ENCODE results near the gene CTSC.
"Not testable (repeated sequence)": the region's sequence is repeated elsewhere in the genome, so short reads cannot be mapped to it uniquely, and the experiment has no call there.

The CTSC gene

DNA sequence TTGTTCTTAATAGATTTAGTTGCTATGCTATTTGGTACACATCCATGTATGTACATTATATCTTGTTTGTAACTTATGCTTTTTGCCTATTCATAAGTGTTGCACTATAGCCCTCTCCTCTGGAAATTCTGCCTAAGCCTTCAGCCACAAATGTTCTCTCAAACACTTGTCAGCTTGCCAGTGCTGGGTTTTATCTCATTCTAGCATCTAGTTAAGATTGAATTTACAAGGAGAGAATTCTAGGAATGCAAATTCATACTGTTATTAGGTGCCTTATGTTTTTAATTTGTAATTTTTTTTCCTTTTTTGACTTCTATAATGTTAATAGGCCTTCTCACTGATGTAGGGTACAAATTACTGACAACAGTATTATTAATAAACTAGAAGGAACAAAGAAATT, 14.6 kb upstream of the CTSC start:
- no peak for DNase-seq (ENCODE audit: low read depth in 2 of 2)

DNA sequence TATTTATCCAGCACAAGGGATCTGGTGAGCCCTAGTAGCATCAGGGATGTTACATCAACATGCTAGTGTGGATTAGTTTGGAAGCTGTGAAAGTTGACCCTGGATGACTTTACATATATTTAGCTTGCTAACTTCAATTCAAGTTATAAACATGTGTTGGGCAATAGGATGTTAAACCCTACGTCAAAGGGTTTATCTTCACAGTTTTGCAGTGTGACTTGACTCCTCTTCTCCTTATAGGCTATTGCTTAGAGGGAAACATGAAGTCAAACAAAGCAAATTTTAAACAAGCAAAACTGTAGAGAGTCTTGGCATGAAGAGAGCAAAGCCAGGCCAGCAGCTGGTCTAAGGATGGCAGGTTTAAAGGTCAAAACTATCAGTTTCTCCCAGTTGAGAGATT, 11.3 kb upstream of the CTSC start:
- no peak for DNase-seq (ENCODE audit: low read depth in 2 of 2)

DNA sequence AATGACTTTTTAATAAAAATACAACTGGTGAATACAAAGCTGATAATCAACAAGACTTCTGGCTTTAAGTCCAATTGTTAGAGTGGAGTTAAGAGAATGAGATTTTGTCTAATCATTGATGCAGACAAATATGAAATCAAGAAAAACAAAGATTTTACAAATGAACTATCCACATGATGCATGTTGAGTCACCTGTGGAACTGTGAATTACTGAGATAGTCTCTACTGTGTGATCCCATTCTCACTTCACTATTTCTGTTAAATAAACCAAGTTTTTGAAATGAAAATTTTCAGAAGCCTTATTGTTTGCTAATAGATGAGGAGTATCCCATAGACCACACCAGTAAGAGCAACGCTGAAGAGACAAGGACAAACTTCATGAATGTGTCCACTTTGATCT, 8.4 kb upstream of the CTSC start:
- DNase-seq (ENCODE audit: low read depth in 2 of 2): no peak

DNA sequence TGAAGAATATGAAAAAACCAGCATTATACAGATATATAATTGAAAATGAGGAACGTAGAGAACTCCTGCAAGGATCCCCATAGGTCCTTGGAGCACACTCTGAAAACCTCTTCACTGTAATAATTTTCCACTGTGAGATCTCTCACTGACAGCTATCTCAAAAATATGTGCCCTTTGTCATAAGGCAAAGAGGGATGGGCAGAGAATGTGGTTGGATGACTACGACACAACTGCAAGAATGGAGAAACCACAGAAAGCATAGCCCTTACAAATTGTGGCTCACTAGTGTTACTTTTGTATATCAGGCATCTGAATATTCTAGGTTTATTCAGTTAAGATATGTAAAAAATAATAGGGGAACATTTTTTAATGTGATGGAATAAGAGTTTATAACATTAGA, 7.9 kb upstream of the CTSC start:
- DNase-seq (ENCODE audit: low read depth in 2 of 2): no peak

DNA sequence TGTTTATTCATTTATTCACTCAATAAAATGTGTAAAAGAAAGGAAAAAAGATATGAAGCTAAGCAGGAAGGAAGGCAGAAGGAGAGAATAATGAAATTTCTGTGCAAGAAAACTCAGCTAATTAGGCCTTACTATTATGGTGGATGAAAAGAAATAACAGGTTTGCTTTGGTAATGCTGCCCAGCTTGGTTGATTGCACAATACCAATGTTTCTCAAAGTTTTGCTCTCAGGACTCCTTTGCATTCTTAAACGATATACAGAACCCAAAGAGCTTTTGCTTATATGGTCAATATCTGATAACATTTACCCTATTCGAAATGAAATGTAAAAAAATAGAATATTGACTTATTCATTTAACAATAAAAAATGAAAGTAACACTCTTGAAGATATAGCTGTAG, 7.3 kb upstream of the CTSC start:
- no peak for DNase-seq (ENCODE audit: low read depth in 2 of 2)

DNA sequence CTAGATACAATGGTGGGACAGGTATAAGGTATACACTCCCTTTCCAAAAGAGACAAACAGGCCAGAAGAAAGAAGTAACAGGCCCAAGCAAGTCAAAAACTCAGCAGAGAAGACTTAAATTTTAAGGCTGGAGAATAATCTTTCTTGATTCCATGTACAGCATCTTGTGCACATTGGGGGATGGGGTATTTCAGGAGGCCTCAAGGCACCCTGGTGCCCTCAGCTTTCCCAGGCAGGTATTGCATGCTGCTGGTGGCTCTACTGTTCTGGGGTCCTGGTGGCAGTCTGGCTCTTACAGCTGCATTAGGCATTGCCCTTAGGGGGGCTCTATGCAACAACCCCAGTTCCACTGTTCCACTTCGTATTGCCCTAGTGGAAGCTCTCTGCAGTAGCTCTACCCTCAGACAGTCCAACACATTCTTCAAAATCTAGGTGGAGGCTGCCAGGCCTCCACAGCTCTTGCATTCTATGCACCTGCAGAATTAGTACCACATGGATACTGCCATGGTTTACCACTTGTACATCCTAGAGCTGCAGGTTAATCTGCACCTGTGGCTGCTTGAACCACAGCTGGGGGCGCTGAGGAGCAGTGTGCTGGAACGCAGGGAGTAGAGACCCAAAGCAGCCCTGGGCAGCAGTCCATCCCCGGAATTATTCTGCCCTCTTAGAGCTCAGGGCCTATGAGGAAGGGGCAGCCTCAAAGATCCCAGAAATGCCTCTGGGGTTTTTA, 4.2 kb upstream of the CTSC start:
- no peak for DNase-seq (ENCODE audit: low read depth in 2 of 2)

DNA sequence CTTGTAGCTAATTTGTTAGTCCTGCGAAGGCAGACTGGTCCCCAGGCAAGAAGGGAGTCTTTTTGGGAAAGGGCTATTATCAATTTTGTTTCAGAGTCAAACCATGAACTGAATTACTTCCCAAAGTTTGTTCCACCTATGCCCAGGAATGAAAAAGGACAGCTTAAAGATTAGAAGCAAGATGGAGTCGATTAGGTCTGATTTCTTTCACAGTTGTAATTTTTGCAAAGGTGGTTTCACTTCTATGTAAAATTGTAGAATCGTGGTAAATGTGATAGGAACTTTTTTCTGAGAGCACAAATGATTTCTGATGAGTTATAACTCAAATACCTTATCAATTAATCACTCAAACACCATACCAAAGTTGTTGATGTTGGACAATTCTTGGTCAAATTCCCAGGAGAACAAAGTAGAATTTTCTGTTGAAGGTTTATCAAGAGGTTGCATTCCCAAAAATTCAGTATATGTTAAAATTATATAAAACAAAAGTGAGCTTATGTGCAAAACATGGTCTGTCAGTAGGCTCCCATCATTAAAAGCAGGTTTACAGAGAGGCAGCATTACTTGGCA, 2.9 kb upstream of the CTSC start:
- no peak for DNase-seq (ENCODE audit: low read depth in 2 of 2)

DNA sequence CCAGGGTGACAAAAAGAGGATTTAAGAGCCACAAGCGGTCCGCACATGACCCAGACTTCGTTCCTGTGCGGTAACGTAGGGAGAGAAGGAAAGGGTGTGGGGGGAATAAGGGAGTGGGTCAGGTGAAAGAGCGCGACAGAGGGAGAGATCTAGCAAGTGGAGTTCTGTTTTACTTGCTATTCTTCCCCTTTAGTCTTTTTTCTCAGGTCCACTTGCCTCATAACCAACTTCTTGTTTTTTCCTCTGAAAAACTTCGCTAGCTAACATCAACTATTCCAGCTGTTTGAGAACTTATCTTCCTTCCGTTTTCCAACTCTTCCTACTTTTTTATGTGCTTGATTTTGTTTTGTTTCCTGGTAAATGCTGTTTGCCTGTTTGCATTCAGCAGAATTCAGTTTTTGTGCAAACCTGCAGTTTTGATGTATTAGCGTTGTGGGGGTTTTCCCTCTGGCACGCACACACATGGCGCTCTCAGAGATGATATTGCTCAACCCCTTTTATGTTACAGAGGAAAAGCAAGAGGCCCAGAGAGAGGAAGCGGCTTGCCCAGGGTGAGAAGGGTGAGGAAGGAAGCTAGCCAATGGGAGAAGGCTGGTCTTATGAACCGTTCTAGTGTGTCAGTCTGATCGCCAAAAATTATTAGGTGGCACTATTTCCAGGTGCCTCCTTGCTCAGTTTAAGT, 592 bp upstream of the CTSC start:
- DNase-seq (ENCODE audit: low read depth in 2 of 2): peak in 1 of 2 donors; percentile 26

DNA sequence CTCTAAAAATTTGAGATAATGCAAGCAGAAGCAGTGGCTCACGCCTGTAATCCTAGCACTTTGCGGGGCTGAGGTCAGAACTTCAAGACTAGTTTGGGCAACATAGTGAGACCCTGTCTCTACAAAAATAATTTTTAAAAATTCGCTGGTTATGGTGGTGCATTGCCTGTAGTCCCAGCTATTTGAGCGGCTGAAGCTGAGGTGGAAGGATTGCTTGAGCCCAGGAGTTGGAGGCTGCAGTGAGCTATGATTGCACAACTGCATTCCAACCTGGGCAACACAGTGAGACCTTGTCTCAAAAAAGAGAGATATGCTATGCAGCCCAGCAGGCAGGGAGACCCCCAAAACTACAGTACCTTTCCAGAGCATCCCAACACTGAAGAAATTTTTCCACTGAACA, 2.3 kb downstream of the CTSC start:
- DNase-seq (ENCODE audit: low read depth in 2 of 2): no peak

DNA sequence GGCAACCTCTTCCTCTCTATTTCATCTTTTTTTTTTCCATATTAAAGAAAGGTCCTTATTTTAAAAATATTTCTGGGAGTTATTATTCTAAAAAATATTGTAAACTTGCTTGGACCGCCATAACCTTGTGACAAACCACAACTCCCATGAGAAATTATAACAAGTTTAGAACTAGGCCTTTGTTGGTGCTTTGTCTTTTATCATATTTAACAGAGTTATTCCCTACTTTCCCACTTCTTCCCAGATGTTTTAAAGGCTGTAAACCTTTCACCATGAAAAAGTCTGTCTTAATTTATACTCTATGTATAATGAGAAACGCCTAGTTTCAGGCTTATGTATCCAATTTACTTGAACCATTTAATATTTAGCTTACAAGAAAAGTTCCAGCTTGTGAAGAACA, 3.7 kb downstream of the CTSC start:
- no peak for DNase-seq (ENCODE audit: low read depth in 2 of 2)

DNA sequence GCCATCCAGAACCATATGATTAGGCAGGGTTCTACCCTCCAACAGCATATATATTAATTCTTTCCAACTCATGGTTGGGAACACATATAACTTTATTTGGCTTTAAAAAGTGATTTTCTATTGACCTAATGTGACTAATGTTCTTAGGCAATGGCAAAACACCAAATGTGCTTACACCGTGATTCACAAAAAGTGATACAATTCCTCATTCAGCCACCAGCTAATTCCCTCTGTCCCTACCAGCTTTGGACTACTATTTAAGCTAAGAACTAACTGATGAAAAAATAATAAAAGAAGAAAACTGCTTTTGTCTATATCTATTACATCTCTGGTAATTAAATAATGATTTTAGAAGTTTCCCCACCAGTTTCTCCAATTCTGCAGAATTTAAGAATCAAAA, 4.7 kb downstream of the CTSC start:
- DNase-seq (ENCODE audit: low read depth in 2 of 2): no peak

DNA sequence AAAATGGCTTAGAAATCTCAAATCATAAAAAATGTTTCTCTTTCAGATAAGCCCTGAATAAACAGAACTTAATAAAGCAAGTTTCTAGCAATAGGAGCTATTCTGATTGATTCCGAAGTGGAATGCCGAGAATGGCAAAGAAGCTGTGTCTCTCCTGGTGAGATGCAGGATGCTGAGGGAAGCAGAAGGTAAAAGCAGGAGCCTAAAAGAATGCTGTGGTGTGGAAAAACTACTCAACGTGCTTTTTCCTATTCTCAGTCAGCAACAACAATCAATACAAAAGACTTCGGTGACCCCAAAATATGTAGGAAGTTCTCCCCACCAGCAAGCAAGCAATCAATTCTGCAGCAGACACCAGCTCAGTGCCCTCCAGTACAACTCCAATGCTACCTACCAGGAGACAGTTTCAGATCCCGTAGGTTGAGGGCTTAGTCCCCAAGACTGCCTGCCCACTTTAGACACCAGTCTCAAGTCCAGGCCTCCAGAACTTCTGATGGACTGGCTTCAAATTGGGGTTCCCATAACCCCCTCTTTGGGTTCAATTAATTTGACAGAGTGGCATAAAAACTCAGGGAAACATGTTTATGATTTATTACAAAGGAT, 6.6 kb downstream of the CTSC start:
- DNase-seq (ENCODE audit: low read depth in 2 of 2): no peak

DNA sequence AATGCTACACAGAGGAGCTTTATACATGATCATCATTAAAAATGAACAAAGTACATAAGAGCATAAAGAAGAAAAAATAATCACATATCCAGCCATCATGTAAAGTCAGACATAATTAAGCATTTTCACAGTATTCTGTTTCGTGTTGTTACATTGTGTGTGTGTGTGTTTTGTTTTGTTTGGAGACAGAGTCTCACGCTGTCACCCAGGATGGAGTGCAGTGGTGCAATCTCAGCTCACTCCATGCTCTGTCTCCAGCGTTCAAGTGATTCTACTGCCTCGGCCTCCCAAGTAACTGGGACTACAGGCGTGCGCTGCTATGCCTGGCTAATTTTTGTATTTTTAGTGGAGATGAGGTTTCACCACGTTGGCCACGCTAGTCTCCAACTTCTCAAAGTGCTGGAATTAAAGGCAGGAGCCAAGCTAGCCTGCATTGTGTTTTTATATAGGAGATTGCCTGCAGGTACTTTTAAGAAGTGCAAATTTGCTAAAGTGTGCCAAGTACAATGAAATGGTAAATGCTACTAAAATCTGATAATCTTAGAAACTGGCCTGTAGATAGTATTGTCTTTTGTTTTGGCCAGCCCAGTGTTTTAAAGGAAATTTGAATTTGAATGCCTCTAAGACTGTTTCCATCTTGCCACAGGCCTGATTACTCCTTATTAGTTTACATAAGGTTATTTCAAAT, 7.8 kb downstream of the CTSC start:
- no peak for DNase-seq (ENCODE audit: low read depth in 2 of 2)

DNA sequence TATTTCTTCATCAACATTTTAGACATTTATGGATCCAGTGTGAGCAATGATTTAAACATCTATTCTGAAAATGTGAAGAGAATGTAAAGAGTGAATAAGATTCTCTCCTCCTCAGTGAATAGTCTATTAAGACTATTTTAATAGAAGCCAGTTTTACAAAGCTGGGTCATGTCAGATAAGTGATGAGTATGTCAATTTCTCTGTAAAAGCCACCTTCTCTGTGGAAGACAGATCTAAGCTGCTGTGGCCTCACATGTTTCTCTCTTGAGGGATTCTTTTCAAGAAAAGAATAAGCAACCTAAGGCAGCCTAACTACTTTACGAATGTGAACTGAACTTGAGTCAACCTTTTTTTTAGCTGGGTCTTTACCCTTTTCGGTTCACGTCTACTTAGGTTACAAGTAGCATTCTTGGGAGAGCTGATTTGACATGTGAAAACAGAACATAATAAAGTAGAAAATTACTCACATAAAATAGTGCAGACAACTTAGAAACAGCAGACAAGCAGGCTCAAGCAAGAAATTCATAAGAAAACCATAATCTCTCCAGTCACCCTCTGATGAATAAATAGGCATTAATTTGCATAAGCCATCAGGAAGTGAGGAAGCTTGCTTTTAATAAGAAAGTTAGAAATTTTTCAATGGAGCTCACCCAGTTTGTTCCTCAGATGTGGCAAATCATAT, 9.9 kb downstream of the CTSC start:
- no peak for DNase-seq (ENCODE audit: low read depth in 2 of 2)

DNA sequence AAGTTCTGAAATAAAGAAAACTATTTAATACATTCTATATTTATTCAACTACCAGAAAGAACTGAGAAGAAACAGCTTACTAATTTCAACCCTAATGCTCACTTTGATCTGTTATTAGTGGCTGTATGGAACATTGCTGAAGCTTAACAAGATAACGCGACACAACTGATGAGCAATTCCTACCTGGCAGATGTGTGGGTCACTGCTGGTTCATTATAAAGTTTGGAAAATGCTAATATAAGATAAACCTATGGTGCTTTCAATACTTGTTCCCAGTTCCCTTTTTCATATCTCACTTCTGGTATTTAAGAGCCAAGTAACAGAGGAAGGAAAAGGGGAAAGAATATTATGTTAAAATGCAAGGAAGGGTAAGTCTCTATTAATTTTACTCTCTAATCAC, 10.5 kb downstream of the CTSC start:
- no peak for DNase-seq (ENCODE audit: low read depth in 2 of 2)

DNA sequence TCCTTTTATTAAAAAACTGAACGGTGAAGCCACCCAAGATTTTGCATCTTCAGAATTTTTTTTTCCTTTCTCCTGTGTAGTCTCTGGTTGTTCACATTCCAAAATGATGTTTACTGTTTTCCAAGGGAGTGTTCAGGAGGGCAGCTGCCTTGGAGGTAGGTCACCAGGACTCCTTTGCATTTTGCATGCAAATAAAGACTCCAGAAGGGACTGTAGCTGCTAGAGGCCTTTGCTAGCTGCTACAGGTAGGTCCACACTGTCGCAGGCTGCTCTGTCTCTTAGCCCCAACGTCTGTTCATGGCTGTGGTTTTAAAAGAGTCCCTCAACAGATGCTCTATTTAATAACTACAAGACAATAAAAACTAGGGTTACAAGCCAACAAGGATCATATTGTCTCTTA, 11.4 kb downstream of the CTSC start:
- DNase-seq (ENCODE audit: low read depth in 2 of 2): no peak

DNA sequence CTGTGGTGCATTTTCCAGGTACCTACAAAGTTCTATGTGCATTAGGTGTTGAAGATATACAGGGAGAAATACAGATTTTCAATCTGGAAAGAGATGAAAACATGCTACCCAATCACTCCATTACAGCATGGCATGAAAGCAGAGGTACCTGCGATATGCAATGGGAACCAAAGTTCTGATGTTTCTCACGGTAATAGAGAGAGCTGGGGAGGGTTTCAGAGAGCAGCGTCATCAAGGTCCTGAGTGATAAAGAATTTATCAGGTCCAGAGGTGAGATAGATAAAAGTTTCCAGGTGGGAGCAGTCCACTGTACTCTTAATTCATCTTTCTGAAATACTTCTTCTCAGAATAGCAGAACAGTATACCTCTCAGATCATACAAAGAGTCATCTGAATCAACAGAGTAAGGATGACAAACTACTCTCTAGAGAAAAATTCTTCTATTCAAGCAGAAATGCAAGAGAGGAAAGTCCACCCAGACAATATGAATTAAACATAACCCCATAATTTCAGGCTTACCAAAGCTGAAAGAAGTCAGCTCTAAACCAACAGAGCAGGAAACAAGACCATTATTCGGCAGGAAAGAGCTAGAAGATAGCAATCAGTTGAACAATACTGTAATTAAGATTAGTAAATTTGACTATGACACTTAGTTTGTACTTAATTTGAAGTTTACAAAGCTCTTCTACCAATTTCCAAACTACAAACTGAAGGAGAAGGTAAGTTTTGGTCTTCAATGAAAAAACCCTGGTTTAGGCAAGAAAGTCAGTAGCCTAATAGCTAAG, 12.8 kb downstream of the CTSC start:
- DNase-seq (ENCODE audit: low read depth in 2 of 2): no peak

DNA sequence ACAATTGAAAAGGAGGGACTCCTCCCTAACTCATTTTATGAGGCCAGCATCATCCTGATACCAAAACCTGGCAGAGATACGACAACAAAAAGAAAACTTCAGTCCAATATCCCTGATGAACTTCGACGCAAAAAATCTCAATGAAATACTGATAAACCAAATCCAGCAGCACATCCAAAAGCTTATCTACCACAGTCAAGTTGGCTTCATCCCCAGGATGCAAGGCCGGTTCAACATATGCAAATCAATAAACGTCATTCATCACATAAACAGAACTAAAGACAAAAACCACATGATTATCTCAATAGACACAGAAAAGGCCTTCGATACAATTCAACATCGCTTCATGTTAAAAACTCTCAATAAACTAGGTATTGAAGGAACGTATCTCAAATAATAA, 14.7 kb downstream of the CTSC start:
- not testable (repeated sequence) for DNase-seq (ENCODE audit: low read depth in 2 of 2)

DNA sequence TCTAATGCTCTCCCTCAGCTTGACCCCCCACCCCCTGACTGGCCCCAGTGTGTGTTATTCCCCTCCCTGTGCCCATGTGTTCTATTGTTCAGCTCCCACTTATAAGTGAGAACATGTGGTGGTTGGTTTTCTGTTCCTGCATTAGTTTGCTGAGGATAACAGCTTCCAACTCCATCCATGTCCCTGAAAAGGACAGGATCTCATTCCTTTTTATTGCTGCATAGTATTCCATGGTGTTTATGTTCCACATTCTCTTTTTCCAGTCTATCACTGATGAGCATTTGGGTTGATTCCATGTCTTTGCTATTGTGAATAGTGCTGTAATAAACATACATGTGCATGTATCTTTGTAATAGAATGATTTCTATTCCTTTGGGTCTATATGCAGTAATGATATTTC, 16.1 kb downstream of the CTSC start:
- not testable (repeated sequence) for DNase-seq (ENCODE audit: low read depth in 2 of 2)

DNA sequence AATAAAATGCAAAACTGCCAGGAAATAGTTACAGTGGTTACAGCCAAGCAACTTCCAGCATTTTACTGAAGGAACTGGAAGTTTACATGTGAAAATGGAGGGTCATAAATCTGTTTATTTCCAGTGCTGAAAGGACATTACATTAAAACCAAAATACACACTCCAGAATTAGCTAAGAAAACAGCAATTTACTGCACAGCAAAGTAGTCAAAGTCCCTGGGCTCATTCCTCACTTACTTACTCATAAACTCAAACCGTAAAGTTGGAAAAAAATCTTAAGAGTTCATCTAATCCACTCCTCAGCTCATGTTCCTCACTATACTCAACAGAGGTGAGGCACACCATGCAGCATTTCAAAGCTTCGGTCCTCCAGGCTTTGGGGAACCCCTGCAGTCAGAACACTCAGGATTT, 17.4 kb downstream of the CTSC start:
- DNase-seq (ENCODE audit: low read depth in 2 of 2): no peak

DNA sequence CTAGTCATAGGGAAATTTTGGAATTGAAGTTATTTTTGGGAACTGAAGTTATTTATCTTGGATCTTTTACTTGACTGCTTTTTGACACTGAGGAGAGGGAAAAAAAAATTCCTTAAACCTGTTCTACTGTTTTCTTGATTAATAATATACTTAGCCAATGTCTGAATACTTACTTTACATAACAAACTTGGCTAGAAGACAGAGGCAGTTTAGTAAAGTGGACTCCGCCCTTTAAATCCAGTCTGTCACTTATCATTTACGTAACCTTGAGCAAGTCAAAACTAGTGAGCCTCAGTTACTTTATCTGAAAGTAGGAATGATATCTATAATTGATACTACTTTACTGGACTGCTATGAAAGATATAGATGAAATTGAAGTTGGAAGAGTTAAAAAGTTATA, 19.5 kb downstream of the CTSC start:
- no peak for DNase-seq (ENCODE audit: low read depth in 2 of 2)
